Ishikawa (cell line): ENCODE measurements around the gene CAPN11.

ENCODE experiments used
- CEBPB ChIP-seq: IDR thresholded peaks from 2 replicates; pipeline ENCODE4 v1.6.1; 2012
- EGR1 ChIP-seq: IDR thresholded peaks from 2 replicates; pipeline ENCODE4 v1.6.1; 2012
- EP300 ChIP-seq: IDR thresholded peaks from 2 replicates; pipeline ENCODE4 v1.6.1; 2012; ENCODE audit warnings: borderline replicate concordance
- FOXM1 ChIP-seq: IDR thresholded peaks from 2 replicates; pipeline ENCODE4 v1.6.1; 2012; ENCODE audit warnings: low read depth, borderline replicate concordance
- MAX ChIP-seq: IDR thresholded peaks from 2 replicates; pipeline ENCODE4 v1.6.1; 2012
- NFIC ChIP-seq: IDR thresholded peaks from 2 replicates; pipeline ENCODE4 v1.6.1; 2012
- REST ChIP-seq: IDR thresholded peaks from 2 replicates; pipeline ENCODE4 v1.6.1; 2012; ENCODE audit warnings: low read depth, mild to moderate bottlenecking
- USF1 ChIP-seq: IDR thresholded peaks from 2 replicates; pipeline ENCODE4 v1.6.1; 2012

- TF ChIP-seq NFIC (no peak), EGR1 (no peak), EP300 (no peak), REST (no peak), USF1 (no peak), CEBPB (no peak), MAX (no peak), FOXM1 (no peak)
Observed at GRCh38 chr6:44211284-44211683, 52.7 kb downstream of the CAPN11 start.
